Smooth muscle cell (in vitro differentiated cells): ENCODE results near the gene PEX14. TPM values are rescaled to one million over a fixed set of nuclear protein-coding genes. Genes with fewer than 3 reads are reported as not detected.

Experiments used
- DNase-seq: peaks from one replicate; lab custom pipeline; 2025; ENCODE audit not compliant: unreplicated experiment; lab: John Stamatoyannopoulos, UW
- H2AFZ ChIP-seq: fragments of 200-600 bp; sonication (generic); 2 replicates; pipeline ENCODE4 v1.6.0; 2016; ENCODE audit warnings: antibody characterized with exemption, low read depth, mild to moderate bottlenecking
- H3F3A ChIP-seq: fragments of 200-600 bp; sonication (generic); 2 replicates; pipeline ENCODE4 v1.6.0; 2017; ENCODE audit warnings: antibody characterized with exemption, low read depth
- H3K27ac ChIP-seq: fragments of 200-600 bp; sonication (generic); 2 replicates; pipeline ENCODE4 v1.5.1; 2016; ENCODE audit warnings: low read depth, mild to moderate bottlenecking
- H3K27me3 ChIP-seq: fragments of 200-600 bp; sonication (generic); 2 replicates; pipeline ENCODE4 v1.6.1; 2016; ENCODE audit warnings: low read depth, mild to moderate bottlenecking
- H3K36me3 ChIP-seq: fragments of 200-600 bp; sonication (generic); 2 replicates; pipeline ENCODE4 v1.5.1; 2016; ENCODE audit warnings: low read depth
- H3K4me1 ChIP-seq: fragments of 200-600 bp; sonication (generic); 2 replicates; pipeline ENCODE4 v1.5.1; 2016; ENCODE audit warnings: low read depth
- H3K4me2 ChIP-seq: fragments of 200-600 bp; sonication (generic); 2 replicates; pipeline ENCODE4 v1.6.0; 2016; ENCODE audit warnings: mild to moderate bottlenecking
- H3K4me3 ChIP-seq: fragments of 200-600 bp; sonication (generic); 2 replicates; pipeline ENCODE4 v1.5.1; 2016; ENCODE audit warnings: mild to moderate bottlenecking
- H3K79me2 ChIP-seq: fragments of 200-600 bp; sonication (generic); 2 replicates; pipeline ENCODE4 v1.6.0; 2016; ENCODE audit warnings: low read depth, mild to moderate bottlenecking
- H3K9ac ChIP-seq: fragments of 200-600 bp; sonication (generic); 2 replicates; pipeline ENCODE4 v1.6.0; 2016; ENCODE audit warnings: low read depth
- H3K9me3 ChIP-seq: fragments of 200-600 bp; sonication (generic); replicated peaks from 2 replicates; pipeline ENCODE4 v1.5.1; 2016; ENCODE audit warnings: low read depth
- H4K20me1 ChIP-seq: fragments of 200-600 bp; sonication (generic); 2 replicates; pipeline ENCODE4 v1.6.0; 2016; ENCODE audit warnings: low read depth
- CTCF ChIP-seq: fragments of 200-600 bp; sonication (generic); IDR thresholded peaks from 2 replicates; pipeline ENCODE4 v1.5.1; 2017; ENCODE audit warnings: borderline replicate concordance, mild to moderate bottlenecking, antibody characterized with exemption; ENCODE audit not compliant: insufficient read depth, poor library complexity, severe bottlenecking
- WGBS: methylation state at CpG from one replicate; pipeline ENCODE4 v1.1.7; 2016; ENCODE audit warnings: low lambda C conversion rate; 5-methylcytosine and 5-hydroxymethylcytosine counted together
- polyA plus RNA-seq: library from polyadenylated mRNA; unstranded; fragments of >200 nt; fragmentation: Nextera tagmentation; extraction: Ambion mirVana; gene quantifications from 2 replicates; pipeline ENCODE4 v1.2.1, GENCODE V29; 2016
- total RNA-seq: library from RNA; depleted of rRNA; stranded (reverse); fragments of >200 nt; gene quantifications from 2 replicates; pipeline ENCODE4 v1.2.3, GENCODE V29; 2014

Gene PEX14
- total and polyA plus RNA-seq, 2 experiments from 2014 or later: 14.2 to 15.2 TPM

- H3K4me3 ChIP-seq: no peak overlapping the region
- no peak overlapping the region for H3K9ac ChIP-seq
- no peak overlapping the region for H3K4me2 ChIP-seq
- no peak overlapping the region for H3K27ac ChIP-seq
- no peak overlapping the region for H2AFZ ChIP-seq
- WGBS: 84% methylated on average over 10 of the region's 10 CpGs
- no peaks in the 10 kb centered on the region for H3F3A ChIP-seq
- H3K4me1 ChIP-seq: peaks cover 16% of the 10 kb centered on the region
- H4K20me1 ChIP-seq: peaks cover 100% of the 10 kb centered on the region
- no peaks in the 10 kb centered on the region for H3K36me3 ChIP-seq
- no peaks in the 10 kb centered on the region for H3K9me3 ChIP-seq
- no peaks in the 10 kb centered on the region for H3K27me3 ChIP-seq
- no peak for DNase-seq
- TF ChIP-seq CTCF: no peak
- peaks cover 7% of the 10 kb centered on the region for H3K79me2 ChIP-seq
These were observed 78.4 kb downstream of the PEX14 start for GRCh38 chr1:10553118-10553517.

DNA sequence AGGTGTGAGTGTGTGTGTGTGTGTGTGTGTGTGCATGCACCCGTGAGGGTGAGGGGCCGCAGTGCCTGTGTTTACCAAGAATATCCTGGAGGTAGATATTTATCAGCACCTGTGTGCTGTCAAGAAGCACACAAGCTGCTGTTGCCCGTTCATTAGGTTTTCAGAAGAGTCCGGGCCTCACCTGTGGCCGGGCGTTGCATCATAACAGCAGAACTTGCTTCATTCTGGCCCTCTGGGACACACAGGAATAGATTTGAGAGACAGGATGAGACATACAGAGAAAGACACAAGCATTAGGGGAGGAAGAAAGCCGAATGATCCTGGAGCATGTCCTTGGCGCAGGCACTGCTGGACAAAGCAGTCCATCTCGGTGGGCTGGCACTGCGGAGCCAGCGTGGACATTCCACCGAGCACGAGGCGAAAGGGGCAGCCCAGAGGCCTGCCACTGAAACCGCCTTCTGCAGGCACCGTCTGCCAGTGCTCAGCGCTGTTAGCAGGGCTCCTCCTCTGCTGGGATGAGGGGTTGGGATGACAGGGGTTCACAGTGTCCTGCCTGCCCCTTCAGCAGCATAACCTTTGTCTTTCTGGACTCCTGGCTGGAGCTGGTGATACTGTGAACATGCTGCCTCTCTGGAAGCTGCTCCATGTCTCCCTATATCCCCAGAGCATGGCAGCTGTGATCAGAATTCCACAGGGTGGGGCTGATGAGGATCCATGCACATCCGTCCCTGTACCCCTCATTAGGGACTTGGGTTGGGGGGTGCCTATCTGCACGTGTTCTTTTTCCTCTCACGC lies 81.1 kb downstream of the PEX14 start:
- Histone ChIP-seq H3K36me3 (no peaks in the 10 kb centered on the region), H3K79me2 (peaks cover 7% of the 10 kb centered on the region), H3K4me1 (peaks cover 16% of the 10 kb centered on the region), H2AFZ (no peak overlapping the region), H4K20me1 (peaks cover 87% of the 10 kb centered on the region), H3K27ac (peak overlapping the region; percentile 28), H3K4me3 (no peak overlapping the region), H3F3A (no peaks in the 10 kb centered on the region), H3K9me3 (no peaks in the 10 kb centered on the region), H3K27me3 (no peaks in the 10 kb centered on the region), H3K9ac (no peak overlapping the region), H3K4me2 (peak overlapping the region; percentile 48)
- no peak for TF ChIP-seq CTCF
- DNase-seq: no peak
- WGBS: 66% methylated on average over 20 of the region's 20 CpGs

DNA sequence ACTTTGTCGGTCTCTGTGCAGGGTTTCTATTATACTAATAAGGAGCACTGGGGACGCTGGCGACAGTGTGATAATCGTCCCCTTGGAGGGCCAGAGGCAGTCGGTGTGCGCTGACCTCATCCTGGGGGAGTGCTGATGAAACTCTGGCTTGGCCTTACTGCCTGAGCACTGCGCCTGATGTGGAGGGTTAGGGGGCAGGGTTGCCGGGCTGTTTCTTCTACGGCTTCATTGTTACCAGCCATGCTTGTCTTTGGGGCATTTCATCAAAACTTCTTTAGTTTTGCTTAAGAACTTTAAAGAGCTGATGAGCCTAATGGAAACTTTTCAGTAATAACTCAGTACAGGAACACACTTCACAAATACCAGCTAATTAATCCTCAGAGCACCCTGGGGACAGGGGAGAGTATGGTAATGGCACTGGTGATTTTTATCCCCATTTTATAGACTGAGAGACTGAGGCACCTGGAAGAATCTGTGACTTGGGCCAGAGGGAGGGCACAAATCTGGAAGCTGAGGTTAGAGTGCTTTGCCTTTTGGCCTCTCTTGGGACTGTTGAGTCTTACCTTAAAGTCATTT lies 81.8 kb downstream of the PEX14 start:
- peaks cover 10% of the 10 kb centered on the region for H3K79me2 ChIP-seq
- H3K9ac ChIP-seq: peak overlapping the region; percentile 13
- H3K36me3 ChIP-seq: no peaks in the 10 kb centered on the region
- WGBS: 33% methylated on average over 9 of the region's 9 CpGs
- no peaks in the 10 kb centered on the region for H3F3A ChIP-seq
- no peak for TF ChIP-seq CTCF
- H3K4me1 ChIP-seq: peaks cover 16% of the 10 kb centered on the region
- H2AFZ ChIP-seq: no peak overlapping the region
- no peaks in the 10 kb centered on the region for H3K9me3 ChIP-seq
- peak overlapping the region; percentile 28 for H3K27ac ChIP-seq
- no peak overlapping the region for H3K4me3 ChIP-seq
- peaks cover 85% of the 10 kb centered on the region for H4K20me1 ChIP-seq
- peak overlapping the region; percentile 48 for H3K4me2 ChIP-seq
- DNase-seq: no peak
- no peaks in the 10 kb centered on the region for H3K27me3 ChIP-seq
